ENCODE measurements around the gene CRYBG2. TPM values are rescaled to one million over a fixed set of nuclear protein-coding genes. Genes with fewer than 3 reads are reported as not detected.
"Not testable (repeated sequence)": the region's sequence is repeated elsewhere in the genome, so short reads cannot be mapped to it uniquely, and the experiment has no call there.

CRYBG2 gene
- total RNA-seq, 2 donors from 2014 or later, result 9.0 to 15.1 TPM

DNA sequence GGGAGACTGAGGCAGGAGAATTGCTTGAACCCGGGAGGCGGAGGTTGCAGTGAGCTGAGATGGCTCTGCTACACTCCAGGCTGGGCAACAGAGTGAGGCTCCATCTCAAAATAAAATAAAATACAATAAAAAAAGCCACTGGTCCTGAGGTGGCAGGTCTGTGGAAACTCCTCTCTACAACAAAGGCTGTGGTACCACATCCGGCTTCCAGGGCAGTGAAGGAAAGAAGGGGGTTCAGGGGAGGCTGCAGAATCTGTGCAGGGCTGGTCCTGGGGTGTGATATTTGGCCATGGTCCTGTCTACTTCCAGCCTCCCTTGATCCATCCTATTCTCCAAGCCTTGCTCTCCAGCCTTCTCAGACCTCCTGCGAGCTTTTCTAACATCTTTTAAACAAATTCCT lies 19.4 kb upstream of the CRYBG2 start:
- no peak for DNase-seq
- no peak overlapping the region for H3K27ac ChIP-seq (ENCODE audit: low read depth, low read length)
- H3K4me3 ChIP-seq (ENCODE audit: low read length), result no peak overlapping the region
- peaks cover 7% of the 10 kb centered on the region for H3K9me3 ChIP-seq (ENCODE audit: control insufficient read depth, low read length)
- peaks cover 2% of the 10 kb centered on the region for H3K4me1 ChIP-seq (ENCODE audit: control insufficient read depth, insufficient read depth, low read length)
- peaks cover 8% of the 10 kb centered on the region for H3K4me1 Mint-ChIP-seq
- no peak overlapping the region for H3K9ac ChIP-seq (ENCODE audit: extremely low read depth, low read length, poor library complexity, severe bottlenecking)
- peaks cover 8% of the 10 kb centered on the region for H3K9me3 Mint-ChIP-seq
- no peak for TF ChIP-seq CTCF (conservative IDR thresholded peaks at IDR 0.05)
- no peaks in the 10 kb centered on the region for H3K27me3 ChIP-seq (ENCODE audit: control insufficient read depth, insufficient read depth, low read length, poor library complexity, severe bottlenecking)
- no peak overlapping the region for H3K4me3 Mint-ChIP-seq
- H3K27ac Mint-ChIP-seq, result no peak overlapping the region
- peaks cover 7% of the 10 kb centered on the region for H3K27me3 Mint-ChIP-seq (ENCODE audit: insufficient read depth)
- WGBS, 2 experiments (ENCODE audit: insufficient coverage in 1 of 2, insufficient read length in 1 of 2), result 89% methylated on average over 4 of the region's 4 CpGs; no CpG with 5 or more reads in 1 of the 2 experiments
- no peaks in the 10 kb centered on the region for H3K36me3 Mint-ChIP-seq (ENCODE audit: low read depth)
- no peaks in the 10 kb centered on the region for H3K36me3 ChIP-seq (ENCODE audit: control insufficient read depth, insufficient read depth, low read length)

- not testable (repeated sequence) for H3K36me3 ChIP-seq (ENCODE audit: control insufficient read depth, insufficient read depth, low read length); H3K27ac Mint-ChIP-seq; H3K9ac ChIP-seq (ENCODE audit: extremely low read depth, low read length, poor library complexity, severe bottlenecking); H3K27me3 ChIP-seq (ENCODE audit: control insufficient read depth, insufficient read depth, low read length, poor library complexity, severe bottlenecking); H3K27me3 Mint-ChIP-seq (ENCODE audit: insufficient read depth); H3K36me3 Mint-ChIP-seq (ENCODE audit: low read depth); H3K4me3 ChIP-seq (ENCODE audit: low read length); H3K9me3 Mint-ChIP-seq; H3K9me3 ChIP-seq (ENCODE audit: control insufficient read depth, low read length); H3K4me1 ChIP-seq (ENCODE audit: control insufficient read depth, insufficient read depth, low read length); H3K4me1 Mint-ChIP-seq; H3K27ac ChIP-seq (ENCODE audit: low read depth, low read length); DNase-seq; H3K4me3 Mint-ChIP-seq
- 85 to 94% methylated on average over 3 of the region's 3 CpGs for WGBS, 2 experiments (ENCODE audit: insufficient coverage in 1 of 2, insufficient read length in 1 of 2)
Measured at GRCh38 chr1:26372611-26373010, 18.7 kb upstream of the CRYBG2 start, which contains the start of gene ZNF683. ZNF683 (minus strand) TSS chr1:26372750; CDS start chr1:26368571, 4,179 bp downstream.

DNA sequence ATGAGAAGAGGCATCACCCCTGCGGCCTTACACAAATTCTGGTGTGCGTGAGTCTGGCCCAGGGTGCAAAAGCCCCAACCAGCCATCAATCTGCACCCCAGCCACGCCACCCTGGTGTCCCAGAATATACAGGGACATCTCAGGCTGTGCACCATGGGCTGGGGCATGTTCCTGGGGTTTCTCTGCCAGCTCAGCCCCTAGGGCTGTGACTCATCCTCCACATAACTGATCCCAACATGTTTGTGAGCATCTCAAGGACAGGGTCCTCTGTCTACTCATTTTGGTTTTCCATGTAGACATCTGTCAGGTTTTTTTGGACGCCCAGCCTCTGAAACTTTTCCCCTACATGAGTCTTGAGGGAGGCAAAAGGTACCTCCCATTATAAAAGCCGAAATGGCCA lies 18.1 kb upstream of the CRYBG2 start:
- Mint-ChIP-seq H3K4me1 (peaks cover 8% of the 10 kb centered on the region), H3K27ac (no peak overlapping the region), H3K27me3 (ENCODE audit: insufficient read depth) (peaks cover 7% of the 10 kb centered on the region), H3K36me3 (ENCODE audit: low read depth) (no peaks in the 10 kb centered on the region), H3K9me3 (peaks cover 8% of the 10 kb centered on the region), H3K4me3 (no peak overlapping the region)
- no peak overlapping the region for H3K4me3 ChIP-seq (ENCODE audit: low read length)
- H3K9me3 ChIP-seq (ENCODE audit: control insufficient read depth, low read length), result peaks cover 7% of the 10 kb centered on the region
- H3K9ac ChIP-seq (ENCODE audit: extremely low read depth, low read length, poor library complexity, severe bottlenecking), result no peak overlapping the region
- H3K36me3 ChIP-seq (ENCODE audit: control insufficient read depth, insufficient read depth, low read length), result no peaks in the 10 kb centered on the region
- 90 to 100% methylated on average over 2 to 5 of the region's 5 CpGs for WGBS, 2 experiments (ENCODE audit: insufficient coverage in 1 of 2, insufficient read length in 1 of 2)
- no peak for TF ChIP-seq CTCF (conservative IDR thresholded peaks at IDR 0.05)
- no peak for DNase-seq
- H3K27me3 ChIP-seq (ENCODE audit: control insufficient read depth, insufficient read depth, low read length, poor library complexity, severe bottlenecking), result no peaks in the 10 kb centered on the region
- no peak overlapping the region for H3K27ac ChIP-seq (ENCODE audit: low read depth, low read length)
- no peaks in the 10 kb centered on the region for H3K4me1 ChIP-seq (ENCODE audit: control insufficient read depth, insufficient read depth, low read length)
